Panc1 (cell line): ENCODE results near the gene HS2ST1. TPM values are rescaled to one million over a fixed set of nuclear protein-coding genes. Genes with fewer than 3 reads are reported as not detected.

Source experiments
- ATAC-seq: fragments of 200-7000 bp; cut with Tn5 transposase; 2 replicates; pipeline ENCODE4 v1.9.1; 2020; ENCODE audit warnings: mild to moderate bottlenecking, moderate library complexity
- BruUV-seq: library from RNA; stranded (reverse); fragments of 400-500 nt; replicated peaks from 2 replicates; lab custom pipeline; 2021; lab: Mats Ljungman, UMichigan
- CTCF ChIA-PET: fragments of 300-600 bp; sonication (Branson Sonifier 250); formaldehyde crosslinking; loops from one replicate; lab custom pipeline; 2022; ENCODE audit warnings: antibody characterized with exemption; lab: Charles Lee
- POLR2A ChIA-PET: fragments of 300-600 bp; sonication (Branson Sonifier 250); formaldehyde crosslinking; loops from one replicate; lab custom pipeline; 2022; ENCODE audit warnings: antibody characterized with exemption; lab: Charles Lee
- DNase-seq: peaks from one replicate; pipeline ENCODE4 v3.0.0-alpha.2; 2010; ENCODE audit warnings: low read depth, low spot score
- H3K27ac ChIP-seq: 2 replicates; pipeline ENCODE4 v1.5.1; 2011; ENCODE audit warnings: mild to moderate bottlenecking, low read length, inconsistent platforms
- H3K27me3 ChIP-seq: fragments of 200-500 bp; sonication (Bioruptor generic); 2 replicates; pipeline ENCODE4 v1.6.0; 2014; ENCODE audit warnings: low read length, inconsistent platforms; ENCODE audit not compliant: control insufficient read depth, insufficient read depth
- H3K36me3 ChIP-seq: fragments of 200-500 bp; sonication (Bioruptor generic); 2 replicates; pipeline ENCODE4 v1.5.1; 2014; ENCODE audit warnings: inconsistent platforms, mild to moderate bottlenecking, low read length, moderate library complexity; ENCODE audit not compliant: control insufficient read depth, insufficient read depth
- H3K4me1 ChIP-seq: 2 replicates; pipeline ENCODE4 v1.5.1; 2011; ENCODE audit warnings: inconsistent platforms, mild to moderate bottlenecking, low read length, moderate library complexity; ENCODE audit not compliant: control insufficient read depth, insufficient read depth
- H3K4me3 ChIP-seq, 2 experiments: 2 replicates each; pipeline ENCODE4 v1.5.1; 2011 to 2012; ENCODE audit warnings: low read depth in 2 of 2, low read length in 2 of 2, mild to moderate bottlenecking in 2 of 2, inconsistent platforms in 1 of 2, moderate library complexity in 1 of 2
- H3K9me3 ChIP-seq: fragments of 200-500 bp; sonication (Bioruptor generic); 2 replicates; pipeline ENCODE4 v1.5.1; 2014; ENCODE audit warnings: low read depth, mild to moderate bottlenecking, inconsistent platforms, low read length, moderate library complexity; ENCODE audit not compliant: control insufficient read depth, insufficient read depth
- CTCF ChIP-seq: fragments of 450-650 bp; IDR thresholded peaks from 2 replicates; pipeline ENCODE4 v1.5.1; 2017; ENCODE audit warnings: mild to moderate bottlenecking
- POLR2AphosphoS5 ChIP-seq: IDR thresholded peaks from 2 replicates; pipeline ENCODE4 v1.6.1; 2012; ENCODE audit warnings: mild to moderate bottlenecking, low read depth, low read length, moderate library complexity
- SIN3A ChIP-seq: IDR thresholded peaks from 2 replicates; pipeline ENCODE4 v1.6.1; 2012; ENCODE audit warnings: low read depth, mild to moderate bottlenecking, low read length, moderate library complexity, borderline replicate concordance; ENCODE audit not compliant: insufficient read depth
- TCF7L2 ChIP-seq: IDR thresholded peaks from 2 replicates; pipeline ENCODE4 v1.6.1; 2011; ENCODE audit warnings: mild to moderate bottlenecking, low read depth, low read length, inconsistent platforms
- in situ Hi-C: cut with HindIII; loops from 2 replicates; pipeline ENCODE4 v1.10.0; 2016; ENCODE audit warnings: low sequenced_read_pairs, low pct_unique_long_range_greater_than_20kb
- intact Hi-C: fragments of 100-400 bp; cut with micrococcal nuclease; formaldehyde crosslinking; loops from one replicate; pipeline ENCODE4 v1.10.0; 2022; ENCODE audit not compliant: unreplicated experiment
- total RNA-seq: library from RNA; stranded (reverse); gene quantifications from one replicate; pipeline ENCODE4 v1.2.1, GENCODE V29; 2021; ENCODE audit not compliant: unreplicated experiment
- TF ChIP-seq, protein P1 (sequence below), 2 experiments: IDR thresholded peaks; 2 replicates each; pipeline ENCODE4 v1.6.1; 2011 to 2012; ENCODE audit warnings: low read depth in 2 of 2, control low read depth in 1 of 2, low read length in 1 of 2, mild to moderate bottlenecking in 1 of 2, moderate library complexity in 1 of 2; ENCODE audit not compliant: insufficient read depth in 1 of 2

Gene HS2ST1
- total RNA-seq, 1 experiment from 2014 or later = 81.0 TPM

GRCh38 chr1:87141556-87141955 lies 227.1 kb downstream of the HS2ST1 start:
- Histone ChIP-seq H3K4me3 (no peak overlapping the region), H3K36me3 (no peaks in the 10 kb centered on the region), H3K27ac (no peak overlapping the region), H3K27me3 (peaks cover 5% of the 10 kb centered on the region), H3K9me3 (no peaks in the 10 kb centered on the region), H3K4me1 (no peaks in the 10 kb centered on the region)
- no peak for ATAC-seq
- no TSS peak for BruUV-seq
- TF ChIP-seq SIN3A = no peak
- TF ChIP-seq, protein P1, sequence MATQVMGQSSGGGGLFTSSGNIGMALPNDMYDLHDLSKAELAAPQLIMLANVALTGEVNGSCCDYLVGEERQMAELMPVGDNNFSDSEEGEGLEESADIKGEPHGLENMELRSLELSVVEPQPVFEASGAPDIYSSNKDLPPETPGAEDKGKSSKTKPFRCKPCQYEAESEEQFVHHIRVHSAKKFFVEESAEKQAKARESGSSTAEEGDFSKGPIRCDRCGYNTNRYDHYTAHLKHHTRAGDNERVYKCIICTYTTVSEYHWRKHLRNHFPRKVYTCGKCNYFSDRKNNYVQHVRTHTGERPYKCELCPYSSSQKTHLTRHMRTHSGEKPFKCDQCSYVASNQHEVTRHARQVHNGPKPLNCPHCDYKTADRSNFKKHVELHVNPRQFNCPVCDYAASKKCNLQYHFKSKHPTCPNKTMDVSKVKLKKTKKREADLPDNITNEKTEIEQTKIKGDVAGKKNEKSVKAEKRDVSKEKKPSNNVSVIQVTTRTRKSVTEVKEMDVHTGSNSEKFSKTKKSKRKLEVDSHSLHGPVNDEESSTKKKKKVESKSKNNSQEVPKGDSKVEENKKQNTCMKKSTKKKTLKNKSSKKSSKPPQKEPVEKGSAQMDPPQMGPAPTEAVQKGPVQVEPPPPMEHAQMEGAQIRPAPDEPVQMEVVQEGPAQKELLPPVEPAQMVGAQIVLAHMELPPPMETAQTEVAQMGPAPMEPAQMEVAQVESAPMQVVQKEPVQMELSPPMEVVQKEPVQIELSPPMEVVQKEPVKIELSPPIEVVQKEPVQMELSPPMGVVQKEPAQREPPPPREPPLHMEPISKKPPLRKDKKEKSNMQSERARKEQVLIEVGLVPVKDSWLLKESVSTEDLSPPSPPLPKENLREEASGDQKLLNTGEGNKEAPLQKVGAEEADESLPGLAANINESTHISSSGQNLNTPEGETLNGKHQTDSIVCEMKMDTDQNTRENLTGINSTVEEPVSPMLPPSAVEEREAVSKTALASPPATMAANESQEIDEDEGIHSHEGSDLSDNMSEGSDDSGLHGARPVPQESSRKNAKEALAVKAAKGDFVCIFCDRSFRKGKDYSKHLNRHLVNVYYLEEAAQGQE (IDR thresholded peaks at IDR 0.05; ENCODE audit: insufficient read depth in 1 of 2, low read depth in 2 of 2, low read length in 1 of 2) = no peak
- no peak for TF ChIP-seq POLR2AphosphoS5
- TF ChIP-seq TCF7L2 = no peak
- TF ChIP-seq CTCF = no peak
- DNase-seq = no peak
- intact Hi-C loops (no loop called here), in situ Hi-C loops (no loop called here)
- POLR2A ChIA-PET = no interaction called here
- CTCF ChIA-PET = no interaction called here

DNA sequence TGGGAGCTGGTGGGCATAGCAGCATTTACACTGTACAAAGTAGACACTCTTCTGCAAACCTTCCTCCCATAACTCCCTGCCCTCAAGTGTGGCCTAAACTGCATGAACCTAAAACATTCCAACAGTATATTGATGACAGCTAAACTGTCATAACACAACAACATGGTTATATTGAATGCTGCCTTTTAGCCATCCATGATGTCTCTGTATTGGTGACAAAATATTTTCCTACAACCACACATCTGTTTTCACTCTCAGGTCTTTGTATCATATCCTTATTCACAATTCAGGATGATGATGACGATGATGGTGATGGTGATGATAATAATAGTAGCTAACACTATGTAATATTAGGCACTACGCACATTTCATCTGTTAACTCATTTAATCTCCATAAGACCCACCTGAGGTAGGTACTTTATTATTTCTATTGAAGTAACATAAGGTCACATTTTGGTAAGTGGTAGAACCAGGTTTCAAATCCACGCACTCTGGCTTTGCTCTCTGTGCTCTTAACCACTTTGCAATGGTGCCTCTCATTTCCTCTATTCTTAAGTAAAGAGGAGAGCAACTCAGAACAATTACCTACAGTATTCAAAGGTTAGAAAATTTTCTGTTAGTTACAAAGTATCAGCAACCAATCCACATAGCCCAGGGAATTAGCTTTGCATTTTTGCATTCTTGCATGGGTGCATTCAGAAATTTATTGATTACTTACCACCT lies 229.1 kb downstream of the HS2ST1 start:
- Histone ChIP-seq H3K4me1 (no peaks in the 10 kb centered on the region), H3K4me3 (no peak overlapping the region), H3K27ac (no peak overlapping the region), H3K36me3 (no peaks in the 10 kb centered on the region), H3K9me3 (no peaks in the 10 kb centered on the region), H3K27me3 (no peaks in the 10 kb centered on the region)
- no TSS peak for BruUV-seq
- DNase-seq (no peak), ATAC-seq (no peak)
- in situ Hi-C loops (no loop called here), intact Hi-C loops (no loop called here)
- TF ChIP-seq, protein P1 (IDR thresholded peaks at IDR 0.05; ENCODE audit: insufficient read depth in 1 of 2, low read depth in 2 of 2, low read length in 1 of 2) = no peak
- CTCF ChIA-PET = no interaction called here
- POLR2A ChIA-PET = no interaction called here
